Mesothelial cell of epicardium (in vitro differentiated cells): ENCODE measurements around the gene SRSF10. TPM values are rescaled to one million over a fixed set of nuclear protein-coding genes. Genes with fewer than 3 reads are reported as not detected.
A peak's percentile ranks its signal among the peaks of the same experiment; 100 is the strongest.
"Not testable (repeated sequence)": the region's sequence is repeated elsewhere in the genome, so short reads cannot be mapped to it uniquely, and the experiment has no call there.

Source experiments
- DNase-seq, 2 experiments: peaks; one replicate each; pipeline ENCODE4 v3.0.0; 2021; ENCODE audit warnings: low spot score in 2 of 2; ENCODE audit not compliant: unreplicated experiment in 2 of 2
- H3K27ac Mint-ChIP-seq: 2 replicates; pipeline ENCODE4 v1.8.0; 2021; ENCODE audit warnings: mixed read lengths
- H3K27me3 Mint-ChIP-seq: 2 replicates; pipeline ENCODE4 v1.8.0; 2021; ENCODE audit warnings: low read depth, mixed read lengths
- H3K36me3 Mint-ChIP-seq: 2 replicates; pipeline ENCODE4 v1.8.0; 2021; ENCODE audit warnings: mixed read lengths
- H3K4me1 Mint-ChIP-seq: 2 replicates; pipeline ENCODE4 v1.8.0; 2021; ENCODE audit warnings: mixed read lengths
- H3K4me3 Mint-ChIP-seq: 2 replicates; pipeline ENCODE4 v1.8.0; 2021; ENCODE audit warnings: mild to moderate bottlenecking, moderate library complexity, mixed read lengths
- H3K9me3 Mint-ChIP-seq: 2 replicates; pipeline ENCODE4 v1.8.0; 2021; ENCODE audit warnings: mixed read lengths
- CTCF ChIP-seq: fragments of 200-600 bp; sonication (generic); IDR thresholded peaks from one replicate; pipeline ENCODE4 v1.5.0; 2021; ENCODE audit warnings: antibody characterized with exemption; ENCODE audit not compliant: unreplicated experiment
- total RNA-seq: library from RNA; stranded (reverse); gene quantifications from 3 replicates; pipeline ENCODE4 v1.2.1, GENCODE V29; 2021

The SRSF10 gene
- total RNA-seq, 1 donor from 2014 or later: 201 TPM

DNA sequence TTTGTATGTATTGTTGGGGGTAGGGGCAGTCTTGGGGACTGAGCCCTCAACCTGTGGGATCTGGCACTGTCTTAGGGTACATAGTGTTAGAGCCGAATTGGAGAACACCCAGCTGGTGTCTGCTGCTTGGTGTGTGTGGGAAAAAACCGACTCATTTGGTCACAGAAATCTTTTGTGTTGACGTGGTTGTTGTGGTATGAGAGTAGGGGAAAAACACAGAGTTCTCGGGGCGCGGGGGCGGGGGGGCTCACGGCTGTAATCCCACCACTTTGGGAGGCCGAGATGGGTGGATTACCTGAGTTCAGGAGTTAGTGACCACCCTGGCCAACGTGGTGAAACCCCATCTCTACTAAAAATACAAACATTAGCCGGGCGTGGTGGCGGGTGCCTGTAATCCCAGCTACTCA, 15.3 kb upstream of the SRSF10 start:
- Mint-ChIP-seq H3K4me3 (no peak overlapping the region), H3K36me3 (no peaks in the 10 kb centered on the region), H3K9me3 (peaks cover 4% of the 10 kb centered on the region), H3K27ac (no peak overlapping the region), H3K4me1 (no peaks in the 10 kb centered on the region), H3K27me3 (no peaks in the 10 kb centered on the region)
- no peak for DNase-seq
- no peak for TF ChIP-seq CTCF

DNA sequence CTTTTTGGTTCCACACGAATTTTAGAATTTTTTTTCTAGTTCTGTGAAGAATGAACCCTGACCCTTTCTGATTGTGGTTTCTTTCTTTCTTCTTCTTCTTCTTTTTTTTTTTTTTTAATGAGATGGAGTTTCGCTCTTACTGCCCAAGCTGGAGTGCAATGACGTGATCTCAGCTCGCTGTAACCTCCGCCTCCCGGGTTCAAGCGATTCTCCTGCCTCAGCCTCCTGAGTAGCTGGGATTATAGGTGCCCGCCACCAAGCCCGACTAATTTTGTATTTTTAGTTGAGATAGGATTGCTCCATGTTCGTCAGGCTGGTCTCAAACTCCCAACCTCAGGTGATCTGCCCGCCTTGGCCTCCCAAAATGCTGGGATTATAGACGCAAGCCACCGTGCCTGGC, 11.9 kb upstream of the SRSF10 start:
- H3K4me1 Mint-ChIP-seq, H3K4me3 Mint-ChIP-seq: not testable (repeated sequence)

DNA sequence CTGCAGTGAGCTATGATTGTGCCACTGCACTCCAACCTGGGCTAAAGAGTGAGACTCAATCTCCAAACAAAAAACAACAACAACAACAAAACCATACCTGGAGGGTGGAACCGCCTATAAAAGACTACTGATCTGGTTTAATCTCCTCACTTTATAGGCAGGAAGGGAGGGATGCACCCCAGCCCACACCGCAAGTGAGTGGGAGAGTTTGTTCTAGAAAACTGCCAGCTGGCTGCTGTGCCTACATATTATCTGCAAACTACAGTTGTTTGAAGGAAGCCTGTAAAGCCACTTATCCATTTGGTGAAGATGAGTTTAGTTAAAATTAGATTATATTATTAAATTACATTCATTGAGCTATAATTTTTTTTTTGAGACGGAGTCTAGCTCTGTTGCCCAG, 9.1 kb upstream of the SRSF10 start:
- H3K36me3 Mint-ChIP-seq: no peaks in the 10 kb centered on the region
- H3K9me3 Mint-ChIP-seq: peaks cover 9% of the 10 kb centered on the region
- H3K4me1 Mint-ChIP-seq: peaks cover 4% of the 10 kb centered on the region
- no peaks in the 10 kb centered on the region for H3K27me3 Mint-ChIP-seq
- DNase-seq: no peak
- no peak for TF ChIP-seq CTCF
- H3K27ac Mint-ChIP-seq: no peak overlapping the region
- H3K4me3 Mint-ChIP-seq: no peak overlapping the region

More for the DNA sequence above, 11.9 kb upstream of the SRSF10 start:
- not testable (repeated sequence) for H3K27ac Mint-ChIP-seq, H3K36me3 Mint-ChIP-seq, H3K9me3 Mint-ChIP-seq, DNase-seq, H3K27me3 Mint-ChIP-seq

DNA sequence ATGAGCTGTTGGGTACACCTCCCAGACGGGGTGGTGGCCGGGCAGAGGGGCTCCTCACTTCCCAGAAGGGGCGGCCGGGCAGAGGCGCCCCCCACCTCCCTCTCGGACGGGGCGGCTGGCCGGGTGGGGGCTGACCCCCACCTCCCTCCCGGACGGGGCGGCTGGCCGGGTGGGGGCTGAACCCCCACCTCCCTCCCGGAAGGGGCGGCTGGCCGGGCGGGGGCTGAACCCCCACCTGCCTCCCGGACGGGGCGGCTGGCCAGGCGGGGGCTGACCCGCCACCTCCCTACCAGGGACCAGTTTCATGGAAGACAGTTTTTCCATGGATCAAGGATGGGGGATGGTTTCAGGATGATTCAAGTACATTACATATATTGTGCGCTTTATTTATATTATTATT, 6.9 kb upstream of the SRSF10 start:
- not testable (repeated sequence) for H3K36me3 Mint-ChIP-seq, H3K4me3 Mint-ChIP-seq, H3K27me3 Mint-ChIP-seq, H3K9me3 Mint-ChIP-seq, H3K27ac Mint-ChIP-seq, DNase-seq
- H3K4me1 Mint-ChIP-seq: peaks cover 17% of the 10 kb centered on the region

DNA sequence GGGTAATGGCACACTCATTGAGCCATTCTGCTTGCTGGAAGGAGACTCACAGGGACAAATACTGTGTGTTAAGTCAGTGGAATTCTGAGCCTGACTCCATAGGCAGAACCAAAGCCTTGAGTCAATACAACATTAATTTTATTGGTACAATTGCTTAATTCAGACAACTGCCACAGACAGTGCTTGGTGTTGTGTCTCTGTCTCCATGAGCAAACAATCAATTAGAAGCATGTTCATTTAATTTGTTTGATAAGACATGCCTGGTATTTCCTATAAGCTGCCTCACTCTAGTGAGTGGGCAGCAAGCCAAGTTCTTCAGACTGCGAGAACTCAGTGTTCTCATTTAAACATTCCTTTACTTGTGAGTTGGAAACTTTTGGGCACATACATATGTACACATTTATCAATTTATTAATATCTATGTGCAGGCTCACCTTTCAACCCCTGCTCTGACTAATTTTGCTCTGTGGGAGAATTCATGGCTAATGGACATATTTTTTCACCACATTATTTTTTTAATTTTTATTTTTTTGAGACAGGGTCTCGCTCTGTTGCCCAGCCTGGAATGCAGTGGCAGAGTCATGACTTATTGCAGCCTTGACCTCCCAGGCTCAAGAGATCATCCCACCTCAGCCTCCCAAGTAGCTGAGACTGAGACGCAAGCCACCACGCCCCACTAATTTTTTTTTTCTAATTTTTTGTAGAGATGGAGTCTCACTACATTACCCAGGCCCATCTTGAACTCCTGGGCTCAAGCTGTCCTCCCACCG, 4.5 kb upstream of the SRSF10 start:
- no peak for TF ChIP-seq CTCF
- DNase-seq: peak; percentile 32 to 64
- H3K27me3 Mint-ChIP-seq: no peaks in the 10 kb centered on the region

GRCh38 chr1:23980728-23981070, 572 bp upstream of the SRSF10 start:
- TF ChIP-seq CTCF: no peak
- Mint-ChIP-seq H3K27me3 (no peaks in the 10 kb centered on the region), H3K36me3 (peaks cover 3% of the 10 kb centered on the region), H3K9me3 (no peaks in the 10 kb centered on the region), H3K4me3 (peak overlapping the region; percentile 87), H3K27ac (peak overlapping the region; percentile 97), H3K4me1 (peaks cover 59% of the 10 kb centered on the region)
- DNase-seq: no peak

More for the DNA sequence above, 4.5 kb upstream of the SRSF10 start:
- H3K27ac Mint-ChIP-seq: peak overlapping the region; percentile 92
- no peaks in the 10 kb centered on the region for H3K36me3 Mint-ChIP-seq
- no peaks in the 10 kb centered on the region for H3K9me3 Mint-ChIP-seq
- peaks cover 27% of the 10 kb centered on the region for H3K4me1 Mint-ChIP-seq
- H3K4me3 Mint-ChIP-seq: no peak overlapping the region
